RPMI7951 (cell line): ENCODE results near the gene AHSP. TPM values are rescaled to one million over a fixed set of nuclear protein-coding genes. Genes with fewer than 3 reads are reported as not detected.
"Not testable (repeated sequence)": the region's sequence is repeated elsewhere in the genome, so short reads cannot be mapped to it uniquely, and the experiment has no call there.

ENCODE experiments used
- DNase-seq: peaks from one replicate; pipeline ENCODE4 v3.0.0-alpha.2; 2012; ENCODE audit warnings: low read depth
- total RNA-seq: library from RNA; depleted of rRNA; stranded (reverse); fragments of >200 nt; shearing (Covaris generic); gene quantifications from 2 replicates; pipeline ENCODE4 v1.2.3, GENCODE V29; 2014; rRNA removed

The AHSP gene, protein sequence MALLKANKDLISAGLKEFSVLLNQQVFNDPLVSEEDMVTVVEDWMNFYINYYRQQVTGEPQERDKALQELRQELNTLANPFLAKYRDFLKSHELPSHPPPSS
- not detected in 2 replicates for total RNA-seq

DNA sequence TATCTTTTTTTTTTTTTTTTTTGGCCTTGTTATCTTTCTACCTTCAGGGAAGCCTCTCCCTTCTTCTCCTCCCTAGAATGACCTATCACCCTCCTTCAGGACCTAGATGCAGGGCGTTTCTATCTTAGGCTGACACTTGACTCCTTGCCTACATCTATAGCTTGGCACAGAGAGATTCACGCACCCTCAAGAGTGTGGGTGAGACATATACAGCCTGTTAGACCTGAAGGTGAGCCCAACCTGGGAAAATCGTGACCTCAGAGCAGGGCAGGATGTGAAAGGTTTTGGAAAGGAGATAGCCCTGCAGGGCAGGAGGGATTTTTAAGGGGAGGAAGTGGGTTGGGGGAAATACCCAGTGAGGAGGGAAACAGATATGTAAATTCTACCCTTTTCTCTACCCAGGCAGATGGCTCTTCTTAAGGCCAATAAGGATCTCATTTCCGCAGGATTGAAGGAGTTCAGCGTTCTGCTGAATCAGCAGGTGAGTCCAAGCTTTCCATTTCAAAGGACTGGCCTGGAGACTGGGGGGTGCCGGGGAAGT is at the start of gene AHSP:
Gene AHSP, plus strand, starts transcription at position 167 of the 541 bp plus-strand sequence. Its CDS starts 240 bp downstream, at position 407.
- DNase-seq, result no peak

DNA sequence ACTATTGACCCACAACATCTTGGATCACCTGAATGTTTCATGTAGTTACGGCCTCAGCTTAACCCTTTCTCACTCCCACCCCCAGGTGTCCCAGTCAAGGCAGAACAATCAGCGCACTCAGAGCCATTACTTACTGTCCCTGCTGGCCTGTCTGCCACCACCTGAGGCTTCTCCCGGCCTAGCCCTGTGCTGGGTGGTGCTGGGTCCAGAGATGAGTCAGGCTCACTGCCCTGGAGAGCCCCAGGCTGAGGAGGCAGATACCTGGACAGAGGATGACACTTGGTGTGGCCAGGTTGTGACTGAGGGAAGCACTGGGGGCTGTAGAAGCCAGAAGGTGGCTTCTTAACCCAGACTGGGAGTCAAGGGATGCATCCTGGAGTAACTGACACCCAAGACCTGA is 48.7 kb upstream of the AHSP start:
- no peak for DNase-seq

DNA sequence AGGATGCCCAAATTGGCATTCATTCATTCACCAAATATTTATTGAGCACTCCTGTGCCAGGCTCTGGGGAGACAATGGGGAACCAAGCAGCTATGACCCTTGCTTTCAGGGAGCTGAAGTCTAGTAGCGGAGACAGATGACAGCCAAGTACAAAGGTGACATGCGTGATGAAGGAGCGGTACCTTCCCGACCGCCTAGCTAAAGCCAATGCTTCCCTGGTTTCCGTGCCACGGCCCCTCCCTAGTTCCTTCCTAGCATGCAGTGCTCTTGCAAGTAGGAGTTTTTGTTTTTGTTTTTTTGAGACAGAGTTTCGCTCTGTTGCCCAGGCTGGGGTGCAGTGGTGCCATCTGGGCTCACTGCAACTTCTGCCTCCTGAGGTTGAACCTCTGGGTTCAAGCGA is 47.9 kb upstream of the AHSP start:
- no peak for DNase-seq

DNA sequence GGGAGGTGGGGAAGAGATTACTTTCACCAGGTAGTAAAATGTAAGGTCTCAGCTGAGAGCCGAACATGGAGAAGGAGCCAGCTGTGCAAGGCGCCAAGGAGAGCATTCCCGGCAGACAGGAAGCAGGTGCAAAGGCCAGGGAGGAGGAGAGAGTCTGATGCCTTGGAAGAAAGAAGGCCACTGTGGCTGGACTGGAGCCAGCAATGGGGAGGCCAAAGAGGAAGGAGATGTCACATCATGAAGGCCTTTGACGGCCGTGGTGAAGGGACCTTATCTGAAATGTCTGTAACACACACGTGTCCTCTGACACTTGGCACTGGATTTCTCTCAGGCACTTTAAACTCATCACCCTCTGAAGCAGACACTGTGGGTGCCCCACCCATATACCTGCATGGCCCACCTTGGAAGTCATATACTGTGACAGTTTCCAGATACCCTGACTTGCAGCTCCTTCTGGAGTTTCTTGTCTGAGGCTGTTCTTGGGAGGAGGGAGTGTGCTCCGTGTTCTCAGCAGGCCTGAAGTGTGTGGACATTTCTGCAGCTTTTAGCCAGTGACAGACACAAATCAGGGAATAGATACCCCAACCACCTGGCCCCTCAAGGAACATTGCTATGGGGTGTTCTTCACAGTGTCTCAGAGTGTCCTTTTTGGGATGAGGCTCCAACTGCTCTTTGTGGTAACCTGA is 46.7 kb upstream of the AHSP start:
- no peak for DNase-seq

DNA sequence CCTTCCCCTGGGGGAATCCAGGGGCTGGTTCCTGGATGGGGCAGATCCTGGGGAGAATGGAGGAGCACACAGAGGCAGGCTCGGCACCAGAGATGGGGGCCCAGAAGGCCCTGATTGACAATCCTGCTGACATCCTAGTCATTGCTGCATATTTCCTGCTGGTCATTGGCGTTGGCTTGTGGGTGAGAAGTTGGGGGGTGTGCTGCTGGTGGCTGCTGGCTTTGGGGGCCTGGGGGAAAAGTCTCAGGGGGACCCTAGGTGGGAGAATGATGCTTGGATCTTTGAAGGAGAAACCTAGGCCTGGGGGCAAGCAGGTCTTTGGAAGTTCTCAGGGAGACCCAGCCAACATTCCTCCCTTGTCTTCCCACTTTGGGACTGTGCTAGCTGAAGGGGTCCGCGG is 44.6 kb upstream of the AHSP start, which contains the start of gene SLC5A2:
Gene SLC5A2, plus strand, starts transcription at position 43 of the 400 bp plus-strand sequence. Its CDS starts 14 bp downstream, at position 57.
- DNase-seq, result no peak

DNA sequence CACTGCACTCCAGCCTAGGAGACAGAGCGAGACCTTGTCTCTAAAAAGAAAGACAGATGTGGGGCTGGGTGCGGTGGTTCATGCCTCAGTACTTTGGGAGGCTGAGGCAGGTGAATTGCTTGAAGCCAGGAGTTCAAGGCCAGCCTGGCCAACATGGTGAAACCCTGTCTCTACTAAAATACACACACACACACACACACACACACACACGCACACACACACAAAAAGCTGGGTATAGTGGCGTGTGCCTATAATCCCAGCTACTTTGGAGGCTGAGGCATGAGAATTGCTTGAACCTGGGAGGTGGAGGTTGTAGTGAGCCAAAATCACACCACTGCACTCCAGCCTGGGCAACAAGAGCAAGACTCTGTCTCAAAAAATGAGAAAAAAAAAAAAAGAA is 43.7 kb upstream of the AHSP start:
- DNase-seq, result not testable (repeated sequence)

DNA sequence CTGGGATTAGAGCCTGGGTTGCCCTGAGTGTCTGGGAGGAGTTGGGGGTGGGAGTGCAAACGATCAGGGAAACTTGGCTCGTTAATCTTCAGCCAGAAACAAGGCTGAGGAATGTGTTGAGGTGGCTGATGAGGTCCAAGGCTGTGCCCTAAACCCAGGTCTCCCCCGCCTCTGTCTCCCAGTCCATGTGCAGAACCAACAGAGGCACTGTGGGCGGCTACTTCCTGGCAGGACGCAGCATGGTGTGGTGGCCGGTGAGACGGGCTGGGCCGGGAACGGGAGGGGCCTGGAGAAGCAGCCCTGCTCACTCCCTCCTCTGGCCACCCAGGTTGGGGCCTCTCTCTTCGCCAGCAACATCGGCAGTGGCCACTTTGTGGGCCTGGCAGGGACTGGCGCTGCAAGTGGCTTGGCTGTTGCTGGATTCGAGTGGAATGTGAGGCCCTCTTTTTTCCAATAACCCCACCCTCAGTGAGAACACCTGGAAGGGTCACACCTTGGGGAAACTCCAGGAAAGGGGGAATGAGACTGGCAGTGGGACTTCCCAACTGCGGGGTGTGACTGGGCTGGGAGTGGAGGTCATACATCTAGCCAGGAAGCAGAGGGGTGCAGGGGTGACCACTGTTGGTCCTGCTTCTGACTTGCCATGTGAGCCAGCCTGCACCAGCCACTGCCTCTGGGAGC is 43.1 kb upstream of the AHSP start:
- no peak for DNase-seq

DNA sequence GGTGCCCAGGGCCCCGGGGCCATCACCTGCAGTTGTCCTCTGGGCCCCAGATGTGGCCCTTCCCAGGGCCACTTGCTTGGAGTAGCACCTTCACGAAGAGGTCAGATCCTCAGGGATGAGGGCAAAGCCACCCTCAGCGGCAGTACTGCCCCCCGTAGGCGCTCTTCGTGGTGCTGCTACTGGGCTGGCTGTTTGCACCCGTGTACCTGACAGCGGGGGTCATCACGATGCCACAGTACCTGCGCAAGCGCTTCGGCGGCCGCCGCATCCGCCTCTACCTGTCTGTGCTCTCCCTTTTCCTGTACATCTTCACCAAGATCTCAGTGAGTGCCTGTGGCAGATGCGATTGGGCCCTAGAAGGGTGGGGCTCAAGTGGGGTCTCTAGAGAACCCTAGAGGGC is 42.1 kb upstream of the AHSP start:
- no peak for DNase-seq

DNA sequence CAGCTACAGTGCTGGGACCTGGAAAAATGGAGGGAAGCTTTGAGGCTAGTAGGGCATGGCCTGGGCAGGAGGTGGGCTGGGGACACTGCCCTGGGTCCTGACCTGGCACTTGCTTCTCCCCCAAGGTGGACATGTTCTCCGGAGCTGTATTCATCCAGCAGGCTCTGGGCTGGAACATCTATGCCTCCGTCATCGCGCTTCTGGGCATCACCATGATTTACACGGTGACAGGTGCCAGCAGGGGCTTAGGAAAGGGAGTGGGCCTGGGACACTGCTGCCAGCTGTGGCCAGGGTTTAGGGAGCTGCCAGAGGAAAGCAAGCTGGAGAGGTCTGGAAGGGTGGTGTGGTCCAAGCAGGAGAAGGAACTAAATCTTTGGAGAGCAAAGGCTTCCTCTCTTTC is 41.7 kb upstream of the AHSP start:
- DNase-seq, result no peak

DNA sequence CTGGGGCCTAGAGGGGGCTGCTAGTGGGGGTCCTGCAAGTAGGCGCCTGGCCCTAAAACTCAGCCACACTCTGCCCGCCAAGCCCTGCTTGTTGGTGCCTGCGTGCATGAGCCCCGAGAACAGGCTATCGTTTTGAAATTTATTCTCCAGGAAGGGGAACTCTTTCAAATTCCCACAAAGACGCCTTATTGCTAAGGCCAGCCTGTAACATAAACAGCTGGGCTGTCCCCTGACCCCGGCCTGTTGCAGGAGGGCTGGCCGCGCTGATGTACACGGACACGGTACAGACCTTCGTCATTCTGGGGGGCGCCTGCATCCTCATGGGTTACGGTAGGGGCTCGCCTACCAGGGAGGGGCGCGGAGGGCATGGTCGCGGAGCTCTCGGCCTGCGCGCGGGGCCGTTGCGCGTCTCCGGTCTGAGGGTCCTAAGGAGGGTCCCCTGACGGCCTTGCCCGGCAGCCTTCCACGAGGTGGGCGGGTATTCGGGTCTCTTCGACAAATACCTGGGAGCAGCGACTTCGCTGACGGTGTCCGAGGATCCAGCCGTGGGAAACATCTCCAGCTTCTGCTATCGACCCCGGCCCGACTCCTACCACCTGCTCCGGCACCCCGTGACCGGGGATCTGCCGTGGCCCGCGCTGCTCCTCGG is 40.5 kb upstream of the AHSP start:
- no peak for DNase-seq

DNA sequence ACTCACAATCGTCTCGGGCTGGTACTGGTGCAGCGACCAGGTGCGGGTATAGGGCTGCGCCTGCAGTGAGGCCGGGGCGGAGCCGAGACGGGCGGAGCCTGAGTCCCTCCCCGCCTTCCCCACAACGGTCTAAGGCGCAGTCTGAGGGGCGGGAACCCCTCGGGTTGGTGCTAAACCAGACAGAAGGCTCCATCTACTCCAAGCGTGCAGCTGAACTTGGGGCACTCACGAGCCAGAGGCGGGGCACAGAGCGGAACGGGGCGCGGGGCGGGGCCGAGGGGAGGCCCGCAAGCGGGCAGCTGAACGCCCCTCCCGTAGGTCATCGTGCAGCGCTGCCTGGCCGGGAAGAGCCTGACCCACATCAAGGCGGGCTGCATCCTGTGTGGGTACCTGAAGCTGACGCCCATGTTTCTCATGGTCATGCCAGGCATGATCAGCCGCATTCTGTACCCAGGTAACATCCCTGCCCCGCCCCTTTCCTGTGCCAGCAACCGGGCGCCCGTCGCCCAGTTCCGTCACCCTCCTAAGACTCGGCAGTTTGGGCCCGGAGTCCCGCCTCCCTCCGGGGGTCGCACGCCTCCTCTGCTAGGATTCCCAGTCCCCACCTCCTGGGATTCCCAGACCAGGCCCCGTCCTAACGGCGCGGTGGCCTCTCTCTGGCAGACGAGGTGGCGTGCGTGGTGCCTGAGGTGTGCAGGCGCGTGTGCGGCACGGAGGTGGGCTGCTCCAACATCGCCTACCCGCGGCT is 39.8 kb upstream of the AHSP start:
- DNase-seq, result peak; percentile 26

DNA sequence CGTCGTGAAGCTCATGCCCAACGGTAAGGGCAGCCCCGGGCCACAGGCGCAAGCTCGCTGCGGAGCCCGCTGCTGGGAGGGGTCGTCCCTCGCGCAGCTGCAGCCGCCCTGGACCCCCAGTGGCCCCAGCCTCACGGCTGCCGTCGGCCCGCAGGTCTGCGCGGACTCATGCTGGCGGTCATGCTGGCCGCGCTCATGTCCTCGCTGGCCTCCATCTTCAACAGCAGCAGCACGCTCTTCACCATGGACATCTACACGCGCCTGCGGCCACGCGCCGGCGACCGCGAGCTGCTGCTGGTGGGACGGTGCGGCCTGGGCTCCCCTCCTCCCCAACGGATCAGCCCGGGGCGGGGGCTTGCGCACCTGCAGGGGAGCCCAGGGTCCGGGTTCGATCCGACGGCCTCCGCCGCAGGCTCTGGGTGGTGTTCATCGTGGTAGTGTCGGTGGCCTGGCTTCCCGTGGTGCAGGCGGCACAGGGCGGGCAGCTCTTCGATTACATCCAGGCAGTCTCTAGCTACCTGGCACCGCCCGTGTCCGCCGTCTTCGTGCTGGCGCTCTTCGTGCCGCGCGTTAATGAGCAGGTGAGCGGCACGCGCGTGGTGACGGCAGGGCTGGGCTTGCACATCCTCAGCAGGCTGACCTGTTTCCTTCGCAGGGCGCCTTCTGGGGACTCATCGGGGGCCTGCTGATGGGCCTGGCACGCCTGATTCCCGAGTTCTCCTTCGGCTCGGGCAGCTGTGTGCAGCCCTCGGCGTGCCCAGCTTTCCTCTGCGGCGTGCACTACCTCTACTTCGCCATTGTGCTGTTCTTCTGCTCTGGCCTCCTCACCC is 39.0 kb upstream of the AHSP start:
- DNase-seq, result no peak

DNA sequence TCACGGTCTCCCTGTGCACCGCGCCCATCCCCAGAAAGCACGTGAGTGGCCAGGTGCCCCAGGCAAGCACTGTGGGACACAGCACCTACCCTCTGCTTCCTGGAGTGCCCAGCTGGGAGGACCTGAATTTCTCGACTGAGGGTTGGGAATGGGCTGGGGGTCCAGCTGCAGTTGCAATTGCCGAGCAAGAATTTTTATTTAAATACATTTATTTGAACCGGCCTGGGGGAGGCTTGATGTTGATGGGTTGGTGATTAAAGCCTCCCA is 38.5 kb upstream of the AHSP start:
- DNase-seq, result no peak

DNA sequence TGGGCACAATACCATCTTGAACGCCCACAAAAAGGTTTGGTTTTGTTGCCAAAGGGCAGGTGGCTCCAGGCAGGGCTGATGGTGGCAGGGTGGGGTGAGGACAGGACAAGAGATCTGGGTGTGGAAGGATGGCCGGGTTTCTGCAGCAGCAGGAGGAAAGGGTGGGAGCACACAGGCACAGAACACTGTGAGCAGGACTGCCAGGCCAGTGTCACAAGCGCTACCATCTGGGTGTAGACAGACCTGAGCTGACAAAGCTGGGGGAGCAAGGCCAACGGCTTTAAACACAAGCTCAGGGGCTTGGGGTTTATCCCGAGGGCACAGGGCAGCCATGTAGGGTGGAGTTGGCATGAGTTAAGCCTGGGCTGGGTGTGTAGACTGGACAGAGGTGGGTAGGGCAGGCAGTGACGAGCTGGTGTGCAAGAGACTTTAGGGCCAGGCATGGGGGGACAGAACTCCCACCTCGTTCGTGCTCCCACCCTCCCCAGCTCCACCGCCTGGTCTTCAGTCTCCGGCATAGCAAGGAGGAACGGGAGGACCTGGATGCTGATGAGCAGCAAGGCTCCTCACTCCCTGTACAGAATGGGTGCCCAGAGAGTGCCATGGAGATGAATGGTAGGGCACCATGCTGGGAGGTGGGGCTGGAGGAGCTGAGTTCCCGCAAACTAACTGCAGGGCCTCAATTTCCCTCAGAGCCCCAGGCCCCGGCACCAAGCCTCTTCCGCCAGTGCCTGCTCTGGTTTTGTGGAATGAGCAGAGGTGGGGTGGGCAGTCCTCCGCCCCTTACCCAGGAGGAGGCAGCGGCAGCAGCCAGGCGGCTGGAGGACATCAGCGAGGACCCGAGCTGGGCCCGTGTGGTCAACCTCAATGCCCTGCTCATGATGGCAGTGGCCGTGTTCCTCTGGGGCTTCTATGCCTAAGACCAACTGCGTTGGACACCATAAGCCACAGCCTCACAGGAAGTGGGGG is 37.8 kb upstream of the AHSP start:
- DNase-seq, result no peak

DNA sequence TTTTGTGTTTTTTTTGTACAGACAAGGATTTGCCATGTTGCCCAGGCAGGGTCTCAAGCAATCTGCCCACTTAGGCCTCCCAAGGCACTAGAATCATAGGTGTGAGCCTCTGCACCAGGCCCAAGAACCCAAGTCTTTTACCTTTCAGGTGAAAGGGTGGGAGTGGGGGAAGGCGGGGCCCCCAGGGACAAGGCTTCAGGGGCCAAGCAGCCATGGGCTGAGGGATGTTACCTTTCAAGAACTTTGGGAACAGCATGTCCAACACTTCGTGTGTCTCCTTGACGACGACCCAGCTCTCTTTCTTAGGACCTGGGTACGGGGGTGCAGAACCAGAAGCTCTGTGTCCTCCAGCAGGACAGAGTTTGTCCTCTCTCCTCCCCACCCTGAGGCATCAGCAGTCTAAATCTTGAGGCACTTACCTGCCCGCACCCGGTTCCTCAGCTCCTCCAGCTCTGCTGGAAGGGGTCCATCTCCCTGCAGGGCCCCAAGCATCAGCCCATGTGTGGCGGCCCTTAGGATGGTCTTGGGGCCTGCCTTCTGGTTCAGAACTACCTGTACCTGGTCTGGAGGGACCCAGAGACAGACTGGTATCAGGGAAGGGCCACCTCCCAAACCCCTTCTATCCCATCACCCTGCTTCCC is 35.8 kb upstream of the AHSP start:
- DNase-seq, result no peak

DNA sequence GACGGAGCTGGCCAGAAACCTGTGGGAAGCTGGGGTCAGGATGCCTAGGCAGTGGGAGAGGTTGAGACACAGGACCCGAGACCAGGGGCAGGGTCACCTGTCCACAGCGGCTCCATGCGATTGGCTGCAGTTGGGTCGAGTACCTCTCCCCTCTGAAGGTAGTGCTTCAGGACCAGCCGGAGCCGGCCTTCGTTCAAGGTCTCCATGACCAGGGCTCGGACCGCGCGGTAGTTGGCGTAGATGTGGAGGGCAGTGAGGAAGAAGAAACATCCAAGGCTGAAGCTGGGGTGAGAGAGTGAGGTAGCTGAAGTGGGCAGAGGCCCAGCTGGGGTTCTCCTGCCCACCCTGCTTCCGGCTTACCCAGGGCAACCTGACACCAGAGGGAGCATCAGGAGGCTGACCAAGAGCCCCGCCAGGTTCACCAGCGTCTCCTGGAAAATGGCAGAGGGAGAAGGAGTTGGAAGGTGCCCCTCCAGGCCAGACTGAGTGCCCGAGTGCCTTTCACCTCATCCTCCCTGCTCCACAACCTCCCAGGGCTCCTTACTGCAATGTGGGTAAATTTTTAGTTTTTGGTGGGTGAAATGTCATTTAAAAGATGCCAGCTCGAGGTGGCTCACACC is 34.1 kb upstream of the AHSP start:
- DNase-seq, result no peak

DNA sequence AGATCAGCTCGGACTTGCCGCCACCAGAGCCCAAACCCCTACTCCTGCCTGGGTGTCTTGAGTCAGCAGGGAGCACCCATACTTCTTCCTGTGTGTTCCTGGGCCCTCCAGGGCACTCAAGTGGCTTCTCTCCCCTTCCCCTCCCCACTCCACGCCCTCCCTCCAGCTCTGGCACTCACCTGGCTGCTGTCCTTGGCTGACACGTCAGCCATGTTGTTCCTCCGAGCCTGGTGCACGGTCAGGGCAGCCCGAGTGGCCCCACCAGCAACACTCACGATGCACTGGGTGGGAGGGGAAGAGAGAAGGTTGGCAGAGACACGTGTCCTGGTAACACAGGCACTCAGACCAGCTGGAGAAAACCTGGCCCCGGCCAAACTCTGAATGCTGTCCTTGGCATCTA is 31.0 kb upstream of the AHSP start:
- no peak for DNase-seq

DNA sequence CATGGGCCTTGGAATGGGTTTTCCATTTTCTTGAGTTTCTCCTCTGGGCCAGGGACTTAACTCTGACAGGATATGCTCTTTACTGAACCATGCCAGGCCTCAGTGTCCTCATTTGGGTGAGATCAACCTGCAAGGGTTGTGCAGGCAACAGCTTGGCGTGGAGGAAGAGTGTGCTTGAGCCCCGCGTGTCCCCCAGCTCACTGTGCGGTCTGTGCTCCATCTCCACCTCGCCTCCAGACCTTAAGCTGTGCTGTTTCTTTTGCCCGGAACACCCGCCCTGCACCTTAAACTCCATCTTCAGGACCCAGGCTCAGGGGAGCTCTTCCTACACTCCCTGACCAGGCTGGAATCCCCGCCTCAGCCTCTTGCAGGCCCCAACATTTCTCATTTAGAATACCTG is 29.2 kb upstream of the AHSP start:
- no peak for DNase-seq

DNA sequence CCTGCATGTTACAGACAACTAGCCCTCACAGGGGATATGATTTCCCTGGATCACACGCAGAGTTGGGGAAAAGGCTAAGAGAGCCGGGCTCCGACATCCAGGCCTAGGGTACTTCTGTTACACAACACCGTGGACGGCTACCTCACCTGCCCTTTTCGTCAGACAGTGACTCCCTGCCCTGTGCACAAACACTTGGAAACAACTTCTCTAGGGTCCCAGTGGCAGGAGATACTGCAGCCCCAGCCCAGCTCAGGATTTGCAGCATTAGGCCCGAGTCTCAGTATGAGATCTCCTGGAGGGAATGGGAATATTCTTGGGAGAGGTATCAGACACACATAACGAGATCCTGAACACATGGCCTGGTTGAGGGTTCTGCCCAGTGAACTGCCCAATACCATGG is 27.8 kb upstream of the AHSP start:
- no peak for DNase-seq
